ENCODE data around the gene SNX9. TPM values are rescaled to one million over a fixed set of nuclear protein-coding genes. Genes with fewer than 3 reads are reported as not detected.

The SNX9 gene
- total RNA-seq, 1 experiment from 2014 or later, result 32.8 TPM

- peak; percentile 78 to 81 for DNase-seq (ENCODE audit: low read depth in 1 of 2, low spot score in 2 of 2)
- H3K4me3 ChIP-seq, result peak within 1 kb of the TSS; percentile 99
- peaks cover 4% of the 10 kb centered on the region; the same call in 1 of the 2 replicates for H3K9me3 ChIP-seq (replicated peaks)
- peaks cover 45% of the 10 kb centered on the region for H3K4me1 ChIP-seq (replicated peaks)
- H3K27ac ChIP-seq, result peak within 1 kb of the TSS; percentile 52
- H3K27me3 ChIP-seq (replicated peaks), result no peaks in the 10 kb centered on the region
- H3K36me3 ChIP-seq, result peaks cover 7% of the 10 kb centered on the region
Observed at GRCh38 chr6:157981395-157982101, 158.5 kb downstream of the SNX9 start, which contains the start of gene SYNJ2. Gene SYNJ2, plus strand, starts transcription at chr6:157981863. Its CDS starts 99 bp downstream, at chr6:157981962.

GRCh38 chr6:157982102-157982562, 159.1 kb downstream of the SNX9 start:
- Histone ChIP-seq H3K9me3 (replicated peaks) (peaks cover 4% of the 10 kb centered on the region; the same call in 1 of the 2 replicates), H3K27ac (peak overlapping the region; percentile 52), H3K36me3 (peaks cover 7% of the 10 kb centered on the region), H3K27me3 (replicated peaks) (no peaks in the 10 kb centered on the region), H3K4me1 (replicated peaks) (peaks cover 46% of the 10 kb centered on the region), H3K4me3 (peak overlapping the region; percentile 99)
- no peak for DNase-seq (ENCODE audit: low read depth in 1 of 2, low spot score in 2 of 2)

GRCh38 chr6:157982563-157983405, 159.7 kb downstream of the SNX9 start:
- H3K4me3 ChIP-seq, result peak overlapping the region; percentile 99
- H3K27me3 ChIP-seq (replicated peaks), result no peaks in the 10 kb centered on the region
- H3K9me3 ChIP-seq (replicated peaks), result peaks cover 4% of the 10 kb centered on the region; the same call in 1 of the 2 replicates
- DNase-seq (ENCODE audit: low read depth in 1 of 2, low spot score in 2 of 2), result peak in 1 of 2 experiments; percentile 23
- peaks cover 8% of the 10 kb centered on the region for H3K36me3 ChIP-seq
- peaks cover 46% of the 10 kb centered on the region for H3K4me1 ChIP-seq (replicated peaks)
- no peak overlapping the region for H3K27ac ChIP-seq

GRCh38 chr6:157983406-157984119, 160.5 kb downstream of the SNX9 start:
- Histone ChIP-seq H3K9me3 (replicated peaks) (peaks cover 4% of the 10 kb centered on the region; the same call in 1 of the 2 replicates), H3K27ac (no peak overlapping the region), H3K27me3 (replicated peaks) (no peaks in the 10 kb centered on the region), H3K36me3 (peaks cover 13% of the 10 kb centered on the region), H3K4me1 (replicated peaks) (peaks cover 47% of the 10 kb centered on the region), H3K4me3 (no peak overlapping the region)
- no peak for DNase-seq (ENCODE audit: low read depth in 1 of 2, low spot score in 2 of 2)

GRCh38 chr6:157984128-157984527, 161.1 kb downstream of the SNX9 start:
- H3K9me3 ChIP-seq (replicated peaks), result peaks cover 4% of the 10 kb centered on the region; the same call in 1 of the 2 replicates
- peaks cover 52% of the 10 kb centered on the region for H3K4me1 ChIP-seq (replicated peaks)
- no peaks in the 10 kb centered on the region for H3K27me3 ChIP-seq (replicated peaks)
- no peak for DNase-seq (ENCODE audit: low read depth in 1 of 2, low spot score in 2 of 2)
- peaks cover 15% of the 10 kb centered on the region for H3K36me3 ChIP-seq
- H3K4me3 ChIP-seq, result no peak overlapping the region
- H3K27ac ChIP-seq, result no peak overlapping the region

GRCh38 chr6:157984686-157985225, 161.7 kb downstream of the SNX9 start:
- Histone ChIP-seq H3K9me3 (replicated peaks) (peaks cover 4% of the 10 kb centered on the region; the same call in 1 of the 2 replicates), H3K27me3 (replicated peaks) (no peaks in the 10 kb centered on the region), H3K36me3 (peaks cover 15% of the 10 kb centered on the region), H3K27ac (no peak overlapping the region; the same call in 1 of the 2 replicates), H3K4me3 (no peak overlapping the region), H3K4me1 (replicated peaks) (peaks cover 57% of the 10 kb centered on the region)
- no peak for DNase-seq (ENCODE audit: low read depth in 1 of 2, low spot score in 2 of 2)

- Histone ChIP-seq H3K27me3 (replicated peaks) (no peaks in the 10 kb centered on the region), H3K4me1 (replicated peaks) (peaks cover 65% of the 10 kb centered on the region), H3K36me3 (peaks cover 15% of the 10 kb centered on the region), H3K4me3 (peak overlapping the region; percentile 16; the same call in 1 of the 2 replicates), H3K9me3 (replicated peaks) (peaks cover 4% of the 10 kb centered on the region; the same call in 1 of the 2 replicates), H3K27ac (peak overlapping the region; percentile 52)
- DNase-seq (ENCODE audit: low read depth in 1 of 2, low spot score in 2 of 2), result peak in 1 of 2 experiments; percentile 79
Observed at GRCh38 chr6:157985378-157986155, 162.5 kb downstream of the SNX9 start.

GRCh38 chr6:157987788-157988699, 165.0 kb downstream of the SNX9 start:
- Histone ChIP-seq H3K4me1 (replicated peaks) (peaks cover 45% of the 10 kb centered on the region), H3K27me3 (replicated peaks) (no peaks in the 10 kb centered on the region), H3K36me3 (0 out of 2 replicates have a peak, but pooled peaks cover 9% of the 10 kb centered on the region), H3K9me3 (replicated peaks) (no peaks in the 10 kb centered on the region), H3K4me3 (no peak overlapping the region), H3K27ac (no peak overlapping the region)
- DNase-seq (ENCODE audit: low read depth in 1 of 2, low spot score in 2 of 2), result no peak

GRCh38 chr6:157988700-157989063, 165.6 kb downstream of the SNX9 start:
- no peaks in the 10 kb centered on the region for H3K27me3 ChIP-seq (replicated peaks)
- peaks cover 43% of the 10 kb centered on the region for H3K4me1 ChIP-seq (replicated peaks)
- no peak for DNase-seq (ENCODE audit: low read depth in 1 of 2, low spot score in 2 of 2)
- no peak overlapping the region for H3K27ac ChIP-seq
- H3K4me3 ChIP-seq, result no peak overlapping the region
- H3K9me3 ChIP-seq (replicated peaks), result no peaks in the 10 kb centered on the region
- 0 out of 2 replicates have a peak, but pooled peaks cover 9% of the 10 kb centered on the region for H3K36me3 ChIP-seq

GRCh38 chr6:157989541-157990289, 166.7 kb downstream of the SNX9 start:
- Histone ChIP-seq H3K4me1 (replicated peaks) (peaks cover 49% of the 10 kb centered on the region), H3K4me3 (no peak overlapping the region), H3K27ac (no peak overlapping the region), H3K27me3 (replicated peaks) (no peaks in the 10 kb centered on the region), H3K9me3 (replicated peaks) (no peaks in the 10 kb centered on the region), H3K36me3 (peaks cover 9% of the 10 kb centered on the region; the same call in 1 of the 2 replicates)
- no peak for DNase-seq (ENCODE audit: low read depth in 1 of 2, low spot score in 2 of 2)

GRCh38 chr6:157990321-157991066, 167.4 kb downstream of the SNX9 start:
- DNase-seq (ENCODE audit: low read depth in 1 of 2, low spot score in 2 of 2), result no peak
- Histone ChIP-seq H3K4me1 (replicated peaks) (peaks cover 43% of the 10 kb centered on the region), H3K36me3 (peaks cover 9% of the 10 kb centered on the region; the same call in 1 of the 2 replicates), H3K27me3 (replicated peaks) (no peaks in the 10 kb centered on the region), H3K27ac (no peak overlapping the region), H3K4me3 (no peak overlapping the region), H3K9me3 (replicated peaks) (no peaks in the 10 kb centered on the region)
